ENCODE data around the gene FBXO40. TPM values are rescaled to one million over a fixed set of nuclear protein-coding genes. Genes with fewer than 3 reads are reported as not detected.

Gene FBXO40
- total RNA-seq, 6 experiments from 2014 or later = 0.07 to 0.10 TPM; not detected in 4

DNA sequence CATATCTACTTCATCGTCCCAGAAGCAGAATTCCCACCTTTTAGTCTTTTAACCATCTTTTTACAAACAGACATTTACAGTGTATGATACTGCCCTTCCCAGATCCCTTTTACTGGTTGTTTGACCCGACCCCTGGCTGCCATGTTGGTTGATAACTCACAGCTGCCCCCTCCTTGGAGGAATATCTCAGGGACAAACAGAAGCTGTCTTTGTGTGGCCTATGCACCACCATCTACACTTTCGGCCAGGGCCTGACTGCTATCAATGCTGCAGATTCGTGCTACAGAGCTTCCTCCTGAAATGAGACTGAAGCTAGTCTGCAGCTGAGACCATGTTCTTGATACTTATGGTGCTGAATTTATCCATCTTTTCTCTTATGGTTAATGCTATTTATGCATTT is 40.8 kb upstream of the FBXO40 start:
- Histone ChIP-seq H3K9me3 (no peaks in the 10 kb centered on the region), H3K36me3 (no peaks in the 10 kb centered on the region), H3K4me3 (no peak overlapping the region), H3K27me3 (no peaks in the 10 kb centered on the region), H3K27ac (no peak overlapping the region), H3K4me1 (no peaks in the 10 kb centered on the region)
- ATAC-seq (peak; percentile 28 to 69 (median 60)), DNase-seq (no peak)
- intact Hi-C loops (cut with DNase I) = no loop called here
- TF ChIP-seq, protein P1, sequence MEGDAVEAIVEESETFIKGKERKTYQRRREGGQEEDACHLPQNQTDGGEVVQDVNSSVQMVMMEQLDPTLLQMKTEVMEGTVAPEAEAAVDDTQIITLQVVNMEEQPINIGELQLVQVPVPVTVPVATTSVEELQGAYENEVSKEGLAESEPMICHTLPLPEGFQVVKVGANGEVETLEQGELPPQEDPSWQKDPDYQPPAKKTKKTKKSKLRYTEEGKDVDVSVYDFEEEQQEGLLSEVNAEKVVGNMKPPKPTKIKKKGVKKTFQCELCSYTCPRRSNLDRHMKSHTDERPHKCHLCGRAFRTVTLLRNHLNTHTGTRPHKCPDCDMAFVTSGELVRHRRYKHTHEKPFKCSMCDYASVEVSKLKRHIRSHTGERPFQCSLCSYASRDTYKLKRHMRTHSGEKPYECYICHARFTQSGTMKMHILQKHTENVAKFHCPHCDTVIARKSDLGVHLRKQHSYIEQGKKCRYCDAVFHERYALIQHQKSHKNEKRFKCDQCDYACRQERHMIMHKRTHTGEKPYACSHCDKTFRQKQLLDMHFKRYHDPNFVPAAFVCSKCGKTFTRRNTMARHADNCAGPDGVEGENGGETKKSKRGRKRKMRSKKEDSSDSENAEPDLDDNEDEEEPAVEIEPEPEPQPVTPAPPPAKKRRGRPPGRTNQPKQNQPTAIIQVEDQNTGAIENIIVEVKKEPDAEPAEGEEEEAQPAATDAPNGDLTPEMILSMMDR (IDR thresholded peaks at IDR 0.05) = no peak
- TF ChIP-seq POLR2A (IDR thresholded peaks at IDR 0.05) = no peak
- 31% methylated on average over 4 of the region's 4 CpGs for WGBS (ENCODE audit: insufficient coverage, low coverage, low lambda C conversion rate, missing lambda C conversion rate)

DNA sequence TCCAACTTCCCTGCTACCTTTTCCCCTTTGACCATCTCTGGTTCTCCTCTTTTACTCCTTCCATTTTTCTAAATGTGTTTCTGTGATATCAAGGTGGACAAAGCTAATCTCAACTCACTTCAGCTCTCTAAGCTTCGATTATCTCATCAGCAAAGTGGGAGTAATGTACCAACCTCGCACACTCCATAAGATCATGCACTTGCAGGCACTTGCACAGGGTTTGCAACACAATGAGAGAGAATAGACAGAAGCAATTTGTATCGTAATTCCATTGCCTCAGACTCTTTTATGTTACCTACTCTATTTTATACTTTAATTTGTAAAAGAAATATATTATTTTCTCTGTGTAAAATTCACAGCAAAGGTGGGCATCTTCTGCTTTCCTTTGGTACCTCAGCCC is 40.4 kb upstream of the FBXO40 start:
- TF ChIP-seq, protein P1 (IDR thresholded peaks at IDR 0.05) = no peak
- TF ChIP-seq POLR2A (IDR thresholded peaks at IDR 0.05) = no peak
- DNase-seq (no peak), ATAC-seq (no peak)
- no peaks in the 10 kb centered on the region for H3K27me3 ChIP-seq
- H3K27ac ChIP-seq = no peak overlapping the region
- intact Hi-C loops (cut with DNase I) = no loop called here
- H3K36me3 ChIP-seq = no peaks in the 10 kb centered on the region
- WGBS (ENCODE audit: insufficient coverage, low coverage, low lambda C conversion rate, missing lambda C conversion rate) = 77% methylated on average over 3 of the region's 3 CpGs
- H3K4me3 ChIP-seq = no peak overlapping the region
- no peaks in the 10 kb centered on the region for H3K9me3 ChIP-seq
- no peaks in the 10 kb centered on the region for H3K4me1 ChIP-seq

DNA sequence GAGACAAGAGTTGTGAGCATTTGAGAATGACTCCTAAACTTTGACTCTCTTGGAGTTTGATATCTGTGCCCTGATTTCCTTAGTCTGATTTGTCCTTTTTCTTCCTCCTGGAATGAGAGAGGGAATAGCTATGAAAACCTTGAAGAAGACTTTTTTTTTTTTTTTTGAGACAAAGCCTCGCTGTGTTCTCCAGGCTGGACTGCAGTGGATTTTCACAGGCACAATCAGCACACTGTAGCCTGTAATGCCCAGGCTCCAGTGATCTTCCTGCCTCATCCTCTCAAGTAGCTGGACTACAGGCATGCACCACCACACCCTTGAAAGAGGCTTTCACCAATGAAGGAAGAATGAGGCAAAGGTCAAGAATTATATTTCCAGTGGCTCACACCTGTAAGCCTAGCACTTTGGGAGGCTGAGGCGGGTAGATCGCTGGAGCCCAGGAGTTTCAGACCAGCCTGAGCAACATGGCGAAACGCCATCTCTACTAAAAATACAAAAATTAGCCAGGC is 35.7 kb upstream of the FBXO40 start:
- Histone ChIP-seq H3K4me3 (no peak overlapping the region), H3K4me1 (no peaks in the 10 kb centered on the region), H3K36me3 (no peaks in the 10 kb centered on the region), H3K9me3 (no peaks in the 10 kb centered on the region), H3K27ac (no peak overlapping the region), H3K27me3 (no peaks in the 10 kb centered on the region)
- intact Hi-C loops (cut with DNase I) = no loop called here
- WGBS (ENCODE audit: insufficient coverage, low coverage, low lambda C conversion rate, missing lambda C conversion rate) = 92% methylated on average over 5 of the region's 5 CpGs
- TF ChIP-seq POLR2A (IDR thresholded peaks at IDR 0.05) = no peak
- TF ChIP-seq, protein P1 (IDR thresholded peaks at IDR 0.05) = no peak
- DNase-seq (no peak), ATAC-seq (no peak)

DNA sequence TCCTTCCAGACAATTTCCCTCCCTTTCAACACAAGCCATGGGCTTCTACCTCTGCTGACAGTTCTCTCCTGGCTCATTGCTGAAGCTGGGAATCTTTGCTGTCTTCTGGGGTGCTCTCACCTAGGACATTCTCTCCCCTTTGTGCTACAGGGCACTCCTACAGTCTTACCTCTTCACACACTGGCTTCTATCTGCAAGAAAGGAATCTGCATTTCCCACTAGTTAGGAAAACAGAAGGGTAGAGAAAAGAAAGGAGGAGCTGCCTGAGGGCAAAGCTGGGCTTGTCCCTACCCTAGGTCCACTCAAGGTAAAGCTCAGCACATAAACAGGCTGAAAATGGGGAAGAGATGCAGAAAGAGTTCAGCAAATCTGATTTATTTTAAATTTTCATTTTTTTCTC is 31.0 kb upstream of the FBXO40 start:
- H3K36me3 ChIP-seq = no peaks in the 10 kb centered on the region
- ATAC-seq = no peak
- intact Hi-C loops (cut with DNase I) = no loop called here
- no peaks in the 10 kb centered on the region for H3K9me3 ChIP-seq
- H3K4me3 ChIP-seq = no peak overlapping the region
- no peaks in the 10 kb centered on the region for H3K4me1 ChIP-seq
- TF ChIP-seq POLR2A (IDR thresholded peaks at IDR 0.05) = no peak
- TF ChIP-seq, protein P1 (IDR thresholded peaks at IDR 0.05) = no peak
- no peaks in the 10 kb centered on the region for H3K27me3 ChIP-seq
- DNase-seq = no peak
- no peak overlapping the region for H3K27ac ChIP-seq

DNA sequence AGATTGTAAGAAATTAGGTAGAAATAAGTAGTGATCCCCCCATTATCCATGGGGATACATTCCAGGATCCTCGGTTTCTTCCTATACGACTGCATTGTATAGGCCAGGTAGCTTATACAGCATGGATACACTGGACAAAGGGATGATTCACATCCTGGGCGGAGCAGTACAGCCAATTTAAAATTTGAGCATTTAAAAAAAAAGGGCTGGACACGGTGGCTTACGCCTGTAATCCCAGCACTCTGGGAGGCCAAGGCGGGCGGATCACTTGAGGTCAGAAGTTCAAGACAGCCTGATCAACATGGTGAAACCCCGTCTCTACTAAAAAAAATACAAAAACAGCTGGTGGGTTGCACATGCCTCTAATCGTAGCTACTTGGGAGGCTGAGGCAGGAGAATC is 26.4 kb upstream of the FBXO40 start:
- DNase-seq = no peak
- intact Hi-C loops (cut with DNase I) = no loop called here
- no peaks in the 10 kb centered on the region for H3K27me3 ChIP-seq
- TF ChIP-seq POLR2A (IDR thresholded peaks at IDR 0.05) = no peak
- TF ChIP-seq, protein P1 (IDR thresholded peaks at IDR 0.05) = no peak
- H3K4me3 ChIP-seq = no peak overlapping the region
- ATAC-seq = no peak
- H3K36me3 ChIP-seq = no peaks in the 10 kb centered on the region
- no peaks in the 10 kb centered on the region for H3K4me1 ChIP-seq
- 95% methylated on average over 9 of the region's 9 CpGs for WGBS (ENCODE audit: insufficient coverage, low coverage, low lambda C conversion rate, missing lambda C conversion rate)
- H3K27ac ChIP-seq = no peak overlapping the region
- no peaks in the 10 kb centered on the region for H3K9me3 ChIP-seq

All from right lobe of liver (tissue), 6 donors.